NCI-H345 treated with DMSO at 0.1 percent for 48 hours (cell line): ENCODE results near the gene ELMO1.
A peak's percentile ranks its signal among the peaks of the same experiment; 100 is the strongest.

Experiments used
- DNase-seq: peaks from one replicate; lab custom pipeline; 2025; ENCODE audit not compliant: unreplicated experiment; lab: John Stamatoyannopoulos, UW

The ELMO1 gene

DNA sequence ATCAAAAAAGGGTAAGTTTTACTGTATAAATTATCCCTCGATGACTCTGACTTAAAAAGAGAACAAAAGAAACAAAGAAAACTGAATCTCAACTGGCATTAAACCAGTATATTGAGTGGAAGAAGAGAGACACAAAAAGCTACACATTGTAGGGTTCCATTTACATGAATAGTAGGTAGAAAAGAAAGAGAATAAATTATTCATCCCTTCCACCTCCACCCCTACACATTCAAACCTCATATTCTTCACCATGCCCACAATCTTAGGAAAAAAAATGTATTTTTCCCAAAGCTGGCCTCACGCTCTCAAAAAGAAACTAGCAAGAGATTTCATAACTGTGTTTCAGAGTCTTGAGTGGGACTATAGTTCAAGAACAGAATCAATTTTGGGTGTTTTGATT is 377.5 kb downstream of the ELMO1 start:
- DNase-seq, result no peak

DNA sequence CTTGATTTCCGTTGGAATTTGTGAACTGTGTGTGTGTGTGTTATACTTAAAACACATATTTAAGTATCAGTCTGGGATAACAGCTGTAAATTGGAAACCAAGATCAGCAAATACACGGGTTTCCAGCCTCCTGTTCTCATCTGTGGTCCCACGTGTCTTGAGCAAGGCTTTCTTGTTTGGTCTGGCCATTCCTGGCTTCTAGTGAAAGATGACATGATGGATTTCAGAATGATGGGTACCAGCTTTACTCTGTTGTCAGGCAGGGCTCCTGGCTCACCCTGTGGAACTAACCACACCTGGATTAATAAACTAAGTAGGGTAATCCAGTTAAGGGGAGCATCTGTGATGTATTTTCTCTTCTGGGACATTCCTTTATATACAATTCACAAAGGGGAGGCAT is 378.2 kb downstream of the ELMO1 start:
- no peak for DNase-seq

DNA sequence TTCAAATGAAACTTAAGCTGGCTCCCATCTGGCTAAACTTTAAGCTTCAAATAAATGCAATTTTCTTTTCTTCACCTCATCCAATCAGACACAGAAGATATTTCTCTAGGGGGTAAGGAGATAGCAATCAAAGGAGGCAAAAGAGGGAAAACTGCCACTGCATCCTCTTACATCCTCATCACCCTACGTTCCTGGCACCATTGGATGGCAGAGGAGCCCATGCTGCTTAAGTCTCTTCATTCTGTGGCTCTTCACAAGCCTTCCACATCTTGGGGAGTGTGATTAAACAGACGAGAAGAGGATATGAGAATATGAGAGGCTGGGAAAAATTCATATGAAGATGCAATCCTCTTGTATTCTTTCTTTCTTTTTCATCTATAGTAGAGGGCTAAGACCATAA is 378.6 kb downstream of the ELMO1 start:
- DNase-seq, result no peak

DNA sequence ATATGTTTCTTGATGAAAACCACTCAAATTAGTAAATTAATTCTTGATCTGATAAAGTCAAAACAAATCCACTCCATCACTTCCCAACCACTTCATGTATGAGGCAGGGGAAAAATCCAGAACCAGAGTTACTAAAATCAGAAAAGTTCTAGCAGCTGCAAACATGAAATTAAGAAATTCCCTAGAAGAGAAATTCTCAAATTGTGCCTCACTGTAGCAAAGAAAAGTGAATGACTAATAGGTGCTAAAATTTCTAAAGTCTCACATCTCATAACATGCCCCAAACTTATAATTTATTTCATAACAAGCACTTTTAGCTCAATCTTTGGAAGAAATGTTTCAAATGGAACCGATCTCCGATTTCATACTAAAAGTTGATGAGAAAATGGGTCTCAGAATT is 379.3 kb downstream of the ELMO1 start:
- DNase-seq, result no peak

DNA sequence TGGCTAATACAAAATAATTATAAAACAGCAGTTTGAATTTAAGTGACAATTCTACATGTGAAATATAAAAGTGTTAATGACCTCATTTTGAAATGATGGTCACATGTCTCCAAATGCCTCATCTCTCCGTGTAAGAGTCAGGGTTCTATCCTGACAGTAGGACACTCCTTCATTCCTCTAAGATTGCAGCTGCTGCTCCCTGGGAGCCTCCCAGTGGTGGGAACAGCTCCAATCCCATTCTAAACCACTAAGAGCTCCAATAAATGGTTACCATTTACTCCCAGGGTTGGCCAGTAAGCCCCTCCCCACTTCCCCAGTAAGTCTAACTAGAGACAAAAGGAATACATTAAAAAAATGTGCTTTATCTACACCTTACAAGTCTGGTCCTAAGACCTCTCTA is 379.8 kb downstream of the ELMO1 start:
- no peak for DNase-seq

DNA sequence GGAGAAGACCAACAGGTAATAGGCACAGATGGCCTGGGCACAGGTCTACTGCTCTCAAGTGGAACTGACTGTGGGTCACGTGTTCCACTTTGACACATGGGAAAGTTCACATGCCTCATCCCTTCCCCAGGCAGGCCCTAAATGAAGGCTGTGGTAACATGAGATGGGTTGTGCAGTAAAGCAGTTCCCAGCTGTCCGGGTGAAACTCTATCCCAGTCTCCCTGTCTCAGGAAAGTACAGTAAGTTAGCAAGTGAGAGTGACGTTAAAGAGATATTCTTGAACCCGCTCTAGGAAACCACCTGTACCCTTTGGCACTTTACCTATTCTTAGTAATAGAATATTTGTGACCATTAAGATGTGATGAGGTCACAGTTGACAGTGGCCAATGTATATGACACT is 380.6 kb downstream of the ELMO1 start:
- DNase-seq, result no peak

DNA sequence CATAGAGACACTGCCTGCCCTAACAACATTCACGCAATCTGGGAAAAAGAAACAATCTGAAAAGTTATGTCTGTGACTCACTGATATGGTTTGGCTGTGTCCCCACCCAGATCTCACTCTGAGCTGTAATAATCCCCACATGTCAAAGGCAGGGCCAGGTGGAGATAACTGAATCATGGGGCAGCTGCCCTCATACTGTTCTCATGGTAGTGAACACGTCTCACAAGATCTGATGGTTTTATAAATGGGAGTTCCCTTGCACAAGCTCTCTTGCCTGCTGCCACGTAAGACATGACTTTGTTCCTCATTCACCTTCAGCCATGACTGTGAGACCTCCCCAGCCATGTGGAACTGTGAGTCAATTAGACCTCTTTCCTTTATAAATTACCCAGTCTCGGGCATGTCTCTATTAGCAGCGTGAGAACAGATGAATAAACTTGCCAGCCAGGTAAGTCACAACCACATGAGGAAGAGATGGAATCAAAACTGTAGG is 382.8 kb downstream of the ELMO1 start:
- no peak for DNase-seq

DNA sequence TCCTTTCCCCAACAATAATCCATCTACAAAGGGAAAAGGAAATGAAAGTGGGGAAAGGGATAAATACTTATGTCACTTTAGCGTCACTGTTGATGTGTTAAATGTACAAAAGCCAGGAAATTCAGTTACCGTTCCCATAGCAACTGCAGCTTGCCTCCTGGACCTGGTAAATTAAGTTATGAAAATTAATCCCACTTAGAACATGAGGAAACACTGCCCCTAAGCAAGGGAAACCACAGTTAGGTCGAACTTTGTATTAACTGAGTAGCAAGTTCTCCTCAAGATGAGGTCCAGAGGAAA is 386.2 kb downstream of the ELMO1 start:
- DNase-seq, result no peak

DNA sequence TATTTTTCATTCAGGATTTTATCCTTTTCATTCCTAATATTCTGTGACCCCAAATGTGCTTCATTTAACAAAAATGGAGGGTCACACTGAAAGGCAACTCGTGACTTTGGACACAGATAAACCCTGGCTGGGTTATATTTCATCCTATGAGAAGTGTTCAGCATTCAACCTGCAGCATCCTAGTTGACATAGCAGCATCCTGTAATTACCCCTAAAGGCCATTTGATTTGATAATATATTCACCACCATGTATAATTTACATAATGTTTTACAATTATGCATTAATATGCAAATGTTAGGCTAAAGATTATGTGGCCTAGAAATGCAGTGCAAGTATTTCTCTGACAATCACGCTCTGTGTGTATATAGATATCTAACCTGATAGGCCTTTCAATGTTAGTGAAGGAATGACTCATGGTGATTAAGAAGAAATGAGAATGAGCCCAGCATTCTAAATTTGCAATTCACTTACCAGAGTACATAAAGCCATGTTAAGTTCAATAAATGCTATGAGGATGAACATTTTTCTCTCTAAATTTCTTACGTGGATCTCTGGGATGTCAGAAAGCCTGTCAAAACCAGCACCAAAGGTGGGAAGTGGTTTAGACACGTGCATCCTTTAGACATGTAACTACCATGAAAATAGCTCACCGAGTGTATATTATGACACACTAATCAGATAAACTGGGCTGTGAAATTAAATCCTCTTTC is 386.7 kb downstream of the ELMO1 start:
- no peak for DNase-seq

DNA sequence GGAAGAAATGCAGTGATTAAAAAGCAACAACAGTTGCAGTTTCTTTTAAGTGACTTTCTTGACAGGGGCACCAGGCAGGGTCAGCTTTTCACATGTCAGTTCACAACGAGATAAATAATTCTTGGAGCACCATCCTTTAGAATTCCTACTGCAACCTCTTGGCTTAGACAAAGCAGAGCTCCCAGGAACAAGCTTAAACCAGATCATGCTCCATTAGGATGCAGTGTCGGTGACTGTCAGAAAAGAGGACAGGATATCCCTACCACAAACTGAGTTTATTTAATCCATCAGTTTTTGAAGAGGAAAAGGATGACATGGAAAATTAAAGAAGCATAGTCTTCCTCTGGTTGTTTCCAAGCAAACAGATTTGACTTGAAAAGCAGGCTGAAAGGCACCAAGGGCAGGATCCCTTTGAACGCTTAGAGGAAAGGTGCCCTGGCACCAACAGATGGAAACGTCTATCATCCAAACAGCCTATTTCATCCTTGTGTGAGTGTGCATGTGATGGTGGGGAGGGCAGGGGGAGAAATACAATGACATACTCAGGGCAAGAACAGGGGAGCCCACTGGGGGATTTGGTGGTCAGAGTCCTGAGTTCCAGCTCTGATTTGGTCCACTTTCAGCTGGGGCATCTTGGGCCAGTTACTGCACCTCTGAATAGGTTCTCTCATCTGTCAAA is 392.3 kb downstream of the ELMO1 start:
- DNase-seq, result no peak

DNA sequence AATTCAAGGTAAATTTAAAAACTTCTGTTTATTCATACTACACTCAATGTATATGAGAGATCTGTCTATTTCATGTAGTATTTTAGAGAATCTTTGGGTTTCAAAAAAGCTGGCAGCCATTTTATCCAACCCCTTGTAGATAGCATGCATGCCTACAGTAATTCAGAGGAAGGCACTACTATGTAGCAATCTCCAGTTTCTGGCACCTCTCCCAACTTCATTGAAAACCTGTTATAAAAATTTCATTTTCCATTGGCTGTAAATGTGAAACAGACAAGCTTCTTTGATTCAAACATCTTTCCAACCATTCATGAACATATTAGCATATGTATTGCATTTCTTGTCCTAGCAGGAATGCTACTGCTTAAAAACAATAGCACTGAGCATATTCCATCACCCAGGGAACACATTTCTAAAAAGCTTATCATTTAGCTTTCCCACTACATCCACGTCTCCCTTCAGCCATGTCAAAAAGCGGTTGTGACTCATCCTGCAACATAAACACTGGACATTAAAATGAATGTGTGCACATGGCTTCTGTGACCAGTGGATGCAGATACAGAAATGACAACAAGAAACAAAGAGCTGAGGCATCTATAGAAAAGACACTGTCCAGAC is 393.9 kb downstream of the ELMO1 start:
- no peak for DNase-seq

DNA sequence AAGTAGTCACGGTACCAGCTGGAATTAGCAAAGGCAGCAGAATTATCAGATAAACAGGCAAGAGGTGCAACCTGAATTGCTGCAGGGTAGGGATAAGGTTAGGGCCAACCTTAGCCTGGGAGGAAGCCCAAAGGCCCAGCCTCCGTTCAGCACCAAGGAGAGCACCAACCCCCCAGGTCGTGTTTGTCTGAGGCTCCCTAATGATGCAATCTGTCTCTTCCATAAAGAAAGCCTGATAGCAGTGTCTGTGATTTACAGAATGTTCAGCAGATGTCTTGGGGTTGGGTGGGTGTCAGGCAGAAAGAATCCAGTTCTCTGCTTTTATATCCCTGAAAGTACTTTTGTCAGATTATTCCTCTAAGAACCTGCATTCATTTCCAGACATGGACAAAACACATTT is 396.0 kb downstream of the ELMO1 start:
- no peak for DNase-seq

DNA sequence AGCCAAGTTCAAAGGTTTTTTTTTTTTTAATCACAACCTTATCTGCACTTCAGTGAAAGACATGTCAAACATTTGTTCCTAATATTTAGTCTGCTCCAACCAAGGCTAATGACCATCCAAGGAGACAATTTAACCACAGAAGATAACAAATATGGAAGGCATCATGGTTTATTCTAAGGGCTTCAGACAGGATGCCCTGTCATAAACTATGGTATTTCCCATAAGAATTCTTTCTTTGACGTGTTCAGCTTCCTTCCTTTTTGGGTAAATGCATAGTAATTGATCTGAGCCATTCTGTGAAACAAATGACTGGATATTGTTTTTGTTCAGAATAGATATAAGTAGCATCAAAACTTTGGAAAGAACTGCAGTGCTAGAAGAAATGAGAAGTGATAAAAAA is 397.9 kb downstream of the ELMO1 start:
- DNase-seq, result no peak

DNA sequence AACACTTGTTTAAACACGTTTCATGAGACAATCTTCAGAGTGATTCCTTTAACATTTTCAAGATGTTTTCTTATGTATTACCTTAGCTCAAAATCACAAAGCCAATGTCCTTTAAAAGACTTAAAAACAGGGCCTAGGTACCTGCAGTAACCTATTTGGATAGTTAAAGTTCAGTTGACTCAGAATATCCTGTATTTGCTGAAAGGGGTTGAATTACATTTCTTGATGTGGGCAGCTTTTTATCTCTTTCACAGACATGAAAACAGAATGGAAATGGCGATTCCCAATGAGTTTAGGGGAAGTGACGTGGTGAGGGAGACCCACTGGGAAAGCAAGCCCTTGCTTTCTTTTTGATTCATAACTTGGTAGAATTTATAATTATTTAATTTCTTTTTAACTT is 400.0 kb downstream of the ELMO1 start:
- no peak for DNase-seq

DNA sequence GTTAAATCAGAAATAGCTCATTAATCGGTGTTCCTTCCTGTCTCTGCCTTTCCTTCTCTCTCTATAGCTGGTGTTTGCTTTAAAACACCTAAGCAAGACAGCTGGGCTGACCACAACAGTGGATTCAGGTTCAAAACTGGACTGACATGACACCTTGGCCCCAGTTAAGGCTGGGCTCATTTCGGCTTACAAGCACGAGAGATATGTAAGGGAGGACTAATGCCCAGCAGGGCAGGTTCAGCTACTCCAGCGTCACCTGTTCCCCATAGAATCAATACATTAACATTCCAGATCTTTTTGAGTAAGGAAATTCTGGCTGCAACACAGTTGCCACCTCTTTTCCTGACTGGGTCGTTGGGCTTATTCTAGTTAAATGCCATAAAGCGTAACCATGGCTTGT is 401.4 kb downstream of the ELMO1 start:
- DNase-seq, result no peak

DNA sequence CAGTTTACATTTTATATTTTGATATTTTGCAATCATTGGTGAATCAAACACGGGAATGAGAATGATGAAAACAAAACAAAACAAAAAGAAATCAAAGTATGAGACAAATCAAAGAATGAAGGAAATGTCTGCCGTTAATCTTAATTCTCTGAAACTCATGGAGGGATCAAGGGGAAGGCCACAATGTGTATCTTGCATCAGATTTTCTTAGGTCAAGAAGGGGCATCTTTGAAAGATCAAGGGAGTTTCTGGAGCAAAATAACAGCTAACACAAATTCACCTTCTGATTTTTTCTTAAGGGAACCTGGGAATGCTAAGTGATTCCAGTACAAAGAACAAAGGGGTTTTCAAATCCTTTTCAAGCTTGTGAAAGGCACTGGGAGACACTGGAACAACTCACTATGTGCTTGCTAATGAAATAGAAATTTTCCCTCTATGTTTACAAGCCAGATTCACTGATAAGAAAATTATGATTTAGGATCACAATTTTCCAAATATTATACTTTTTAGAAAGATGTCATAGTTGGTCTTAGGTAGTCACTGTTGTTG is 402.1 kb downstream of the ELMO1 start:
- no peak for DNase-seq

DNA sequence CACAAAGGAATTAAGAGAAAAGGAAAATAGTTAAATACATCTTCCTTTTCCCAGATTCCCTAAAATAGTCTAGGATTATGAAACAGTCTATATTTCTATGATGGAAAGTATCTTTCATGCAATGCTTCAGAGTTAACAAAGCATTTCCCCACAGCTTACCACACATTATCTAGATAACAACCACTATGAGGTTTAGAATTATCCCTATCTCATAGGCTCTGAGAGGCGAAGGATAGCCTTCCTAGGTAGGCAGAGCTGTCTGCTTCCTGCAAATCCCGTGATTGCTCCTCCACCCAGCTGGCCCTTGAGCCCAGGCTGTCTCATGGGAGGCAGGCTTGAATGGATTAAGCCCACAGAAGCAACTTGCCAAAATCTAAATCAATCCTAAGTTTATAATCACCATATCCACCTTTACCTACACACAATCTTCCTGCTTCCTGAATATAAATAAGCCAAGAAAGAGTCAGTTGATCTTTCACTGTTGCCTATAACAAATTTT is 402.9 kb downstream of the ELMO1 start:
- no peak for DNase-seq

DNA sequence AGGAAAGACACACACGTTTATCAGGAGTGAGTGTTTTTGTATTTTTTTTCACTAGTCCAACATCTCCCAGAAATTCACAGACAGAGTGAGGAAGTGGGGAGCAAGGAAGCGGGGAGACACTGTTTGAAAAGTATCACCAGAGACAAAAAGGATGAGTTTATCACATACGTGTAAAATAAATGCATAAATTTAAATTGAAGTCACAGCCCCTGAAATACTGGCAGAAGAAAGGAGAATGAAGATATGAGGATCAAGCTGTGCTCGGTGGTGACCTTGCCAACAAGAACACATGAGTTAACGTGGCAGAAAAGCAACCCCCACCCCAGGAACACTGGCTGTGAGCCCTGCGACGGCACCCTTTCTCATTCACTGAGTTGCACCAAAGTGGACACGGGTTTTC is 407.2 kb downstream of the ELMO1 start:
- no peak for DNase-seq

DNA sequence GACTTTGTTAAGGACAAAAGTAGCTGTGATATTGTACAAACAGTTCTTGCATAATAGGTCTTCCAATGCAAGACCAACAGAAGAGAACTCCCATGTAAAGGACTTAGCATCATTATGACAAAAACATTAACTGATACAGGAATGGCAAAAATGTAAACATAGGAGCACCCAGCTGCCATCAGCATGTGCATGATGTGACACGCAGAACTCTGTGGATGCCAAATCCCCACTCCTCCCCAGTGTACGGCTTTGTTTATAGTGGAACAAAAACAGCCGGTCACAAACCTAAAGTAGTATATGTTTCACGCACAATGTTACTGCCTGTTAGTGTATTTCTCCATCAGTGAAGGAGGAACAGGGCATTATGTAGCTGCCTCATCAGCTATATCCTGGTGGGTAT is 408.3 kb downstream of the ELMO1 start:
- peak; percentile 22 for DNase-seq

DNA sequence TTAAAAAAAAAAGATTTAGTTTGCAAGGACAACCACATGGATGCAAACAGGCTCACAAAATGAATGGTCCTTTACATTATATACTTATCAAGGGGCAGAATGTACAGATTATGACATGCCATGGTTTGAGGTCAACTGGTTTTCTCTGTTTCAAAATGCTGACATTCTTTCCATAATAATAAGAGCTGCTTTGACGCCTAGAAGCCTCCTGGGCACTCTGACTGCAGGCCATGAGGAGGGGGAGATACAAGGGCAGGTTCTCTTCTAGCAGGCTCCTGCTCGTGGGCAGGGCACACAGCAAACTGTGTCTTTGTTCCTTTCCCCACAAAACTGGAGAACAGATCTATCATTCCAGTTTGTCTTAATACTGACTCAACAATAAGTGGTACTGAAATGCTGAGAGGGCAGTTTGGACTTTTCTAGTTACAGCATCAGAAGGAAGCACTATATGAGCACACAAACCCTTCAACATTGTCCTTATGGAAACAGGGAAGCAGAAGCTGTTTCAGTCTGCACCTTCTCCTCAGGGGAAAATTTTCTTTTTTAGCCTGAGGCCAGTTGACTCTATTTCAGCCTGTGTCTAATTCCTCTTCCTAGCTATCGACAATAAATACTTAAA is 409.4 kb downstream of the ELMO1 start:
- no peak for DNase-seq

DNA sequence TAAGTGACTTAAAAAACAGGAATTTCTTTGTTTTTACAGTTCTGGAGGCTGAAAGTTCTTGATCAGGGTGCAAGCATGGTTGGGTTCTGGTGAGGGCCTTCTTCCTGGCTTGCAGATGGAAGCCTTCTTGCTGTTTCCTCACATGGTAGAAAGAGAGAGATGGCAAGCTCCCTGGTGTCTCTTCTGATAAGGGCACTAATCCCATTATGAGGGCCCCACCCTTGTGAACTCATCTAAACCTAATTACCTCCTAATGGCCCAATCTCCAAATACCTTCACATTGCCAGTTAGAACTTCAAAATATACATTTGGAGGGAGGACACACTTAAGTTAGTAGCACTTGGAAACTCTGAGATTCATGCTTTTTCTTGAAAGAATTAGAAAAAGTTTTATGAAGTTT is 410.0 kb downstream of the ELMO1 start:
- DNase-seq, result no peak

DNA sequence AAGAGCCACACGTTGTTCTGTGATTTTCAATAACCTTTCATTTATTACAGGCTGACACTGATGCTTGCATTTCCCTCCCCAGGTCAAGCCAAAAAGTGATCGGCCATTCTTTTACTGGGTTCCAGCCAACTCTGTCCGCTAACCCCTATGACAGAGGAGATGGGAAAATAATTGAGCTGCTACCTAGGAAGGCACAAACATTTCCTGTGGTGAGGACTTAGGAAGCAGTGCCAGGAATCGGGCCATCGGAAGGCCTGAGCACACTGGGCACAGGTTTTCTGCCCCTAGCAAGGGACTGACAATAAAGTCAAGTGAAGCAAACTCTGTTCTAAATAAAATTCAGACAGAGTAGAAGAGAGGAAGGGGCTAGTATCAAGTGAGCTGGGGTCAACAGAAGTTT is 411.4 kb downstream of the ELMO1 start:
- no peak for DNase-seq
